H1 (cell line): ENCODE results near the gene GPBP1. TPM values are rescaled to one million over a fixed set of nuclear protein-coding genes. Genes with fewer than 3 reads are reported as not detected.

Source experiments
- BCL11A ChIP-seq, 2 experiments: IDR thresholded peaks; one replicate each; pipeline ENCODE4 v1.6.1; 2011; ENCODE audit warnings: low read depth in 2 of 2, low read length in 2 of 2, mild to moderate bottlenecking in 2 of 2
- CBX5 ChIP-seq: fragments of 300-800, 300-1000 bp; sonication (generic); IDR thresholded peaks from 2 replicates; pipeline ENCODE4 v1.7.1; 2016; ENCODE audit warnings: antibody characterized with exemption, low read length, low read depth
- CHD2 ChIP-seq: IDR thresholded peaks from 2 replicates; pipeline ENCODE4 v1.6.1; 2012; ENCODE audit warnings: low read length, improper control_type of control experiment
- CHD7 ChIP-seq: fragments of 300-600 bp; sonication (generic); IDR thresholded peaks from 2 replicates; pipeline ENCODE4 v1.7.1; 2012; ENCODE audit warnings: low read length, moderate library complexity, mild to moderate bottlenecking, inconsistent platforms; ENCODE audit not compliant: insufficient replicate concordance
- CTBP2 ChIP-seq: IDR thresholded peaks from 2 replicates; pipeline ENCODE4 v1.7.0; 2011; ENCODE audit warnings: borderline replicate concordance, mild to moderate bottlenecking, moderate library complexity, mixed read lengths, low read length; ENCODE audit not compliant: insufficient read depth, insufficient read length
- E2F6 ChIP-seq: IDR thresholded peaks from 2 replicates; pipeline ENCODE4 v1.6.1; 2012; ENCODE audit warnings: inconsistent platforms
- GTF2F1 ChIP-seq: IDR thresholded peaks from 2 replicates; pipeline ENCODE4 v1.6.1; 2012; ENCODE audit warnings: low read depth, low read length, improper control_type of control experiment, borderline replicate concordance
- MAFK ChIP-seq: IDR thresholded peaks from 2 replicates; pipeline ENCODE4 v1.6.1; 2012; ENCODE audit warnings: low read depth, mild to moderate bottlenecking, improper control_type of control experiment, low read length
- NRF1 ChIP-seq: IDR thresholded peaks from 2 replicates; pipeline ENCODE4 v1.6.1; 2011; ENCODE audit warnings: mild to moderate bottlenecking, low read depth, low read length, improper control_type of control experiment
- SP1 ChIP-seq: IDR thresholded peaks from 2 replicates; pipeline ENCODE4 v1.6.1; 2011; ENCODE audit warnings: low read depth, low read length
- TAF1 ChIP-seq: IDR thresholded peaks from 2 replicates; pipeline ENCODE4 v1.6.1; 2011; ENCODE audit warnings: mild to moderate bottlenecking, low read depth, low read length
- TCF12 ChIP-seq: IDR thresholded peaks from 2 replicates; pipeline ENCODE4 v1.6.1; 2011; ENCODE audit warnings: low read depth, mild to moderate bottlenecking, low read length
- polyA plus RNA-seq, 7 experiments: library from polyadenylated mRNA; depleted of rRNA in 3 of 7; stranded (reverse) in 5 of 7; unstranded in 2 of 7; fragments of >200 nt in 5 of 7; fragments of 200-250 nt in 2 of 7; gene quantifications; 1 replicate in 5 of 7; 2 replicates in 1 of 7; 4 replicates in 1 of 7; pipeline versions ENCODE4 v1.2.1 to v1.2.3, GENCODE V29; 2011 to 2013; ENCODE audit warnings: missing spikeins in 2 of 7, mixed read lengths in 2 of 7
- total RNA-seq: library from RNA; stranded (reverse); fragmentation: NEBNext Ultra II Directional; extraction: Animal tissue kit (Norgen Biotek cat#: 25700); gene quantifications from 2 replicates; pipeline ENCODE4 v1.2.1, GENCODE V29; 2021

The GPBP1 gene
- total and polyA plus RNA-seq, 2 of the 8 experiments (the other 6 are each of a cell fraction or from before 2014, with no cell fraction given): 29.2 to 108 TPM

- TF ChIP-seq CHD7 (no peak), CBX5 (no peak), E2F6 (no peak), CTBP2 (no peak), TAF1 (no peak), NRF1 (no peak), TCF12 (no peak), SP1 (no peak), BCL11A (IDR thresholded peaks at IDR 0.05; ENCODE audit: low read depth in 2 of 2, low read length in 2 of 2) (no peak), CHD2 (no peak), MAFK (no peak), GTF2F1 (no peak)
Observed at GRCh38 chr5:57267805-57268204, 93.9 kb downstream of the GPBP1 start (continued).
